ENCODE results near the gene CNOT8. TPM values are rescaled to one million over a fixed set of nuclear protein-coding genes. Genes with fewer than 3 reads are reported as not detected.
A peak's percentile ranks its signal among the peaks of the same experiment; 100 is the strongest.

Gene CNOT8
- total RNA-seq, 1 donor from 2014 or later, result 53.1 TPM

DNA sequence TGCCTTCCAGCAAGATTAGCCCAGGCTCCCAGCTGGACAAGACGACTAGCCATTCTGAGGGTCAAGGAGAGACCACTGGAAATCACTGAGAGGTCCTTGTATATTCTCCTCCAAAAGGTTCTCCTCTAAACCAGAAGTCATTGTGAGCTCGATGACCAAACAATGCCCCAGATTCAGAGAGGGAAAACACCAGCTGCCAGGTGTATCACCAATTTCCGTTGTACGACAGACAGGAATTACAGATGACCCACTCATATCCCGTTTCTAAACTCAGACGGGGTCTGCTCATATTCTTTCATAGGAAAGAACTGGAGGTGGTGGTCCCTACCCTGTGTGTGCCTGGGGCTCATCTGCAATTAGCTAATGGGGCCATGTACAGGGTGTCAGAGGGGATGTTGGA is 22.2 kb upstream of the CNOT8 start:
- TF ChIP-seq, protein P1, sequence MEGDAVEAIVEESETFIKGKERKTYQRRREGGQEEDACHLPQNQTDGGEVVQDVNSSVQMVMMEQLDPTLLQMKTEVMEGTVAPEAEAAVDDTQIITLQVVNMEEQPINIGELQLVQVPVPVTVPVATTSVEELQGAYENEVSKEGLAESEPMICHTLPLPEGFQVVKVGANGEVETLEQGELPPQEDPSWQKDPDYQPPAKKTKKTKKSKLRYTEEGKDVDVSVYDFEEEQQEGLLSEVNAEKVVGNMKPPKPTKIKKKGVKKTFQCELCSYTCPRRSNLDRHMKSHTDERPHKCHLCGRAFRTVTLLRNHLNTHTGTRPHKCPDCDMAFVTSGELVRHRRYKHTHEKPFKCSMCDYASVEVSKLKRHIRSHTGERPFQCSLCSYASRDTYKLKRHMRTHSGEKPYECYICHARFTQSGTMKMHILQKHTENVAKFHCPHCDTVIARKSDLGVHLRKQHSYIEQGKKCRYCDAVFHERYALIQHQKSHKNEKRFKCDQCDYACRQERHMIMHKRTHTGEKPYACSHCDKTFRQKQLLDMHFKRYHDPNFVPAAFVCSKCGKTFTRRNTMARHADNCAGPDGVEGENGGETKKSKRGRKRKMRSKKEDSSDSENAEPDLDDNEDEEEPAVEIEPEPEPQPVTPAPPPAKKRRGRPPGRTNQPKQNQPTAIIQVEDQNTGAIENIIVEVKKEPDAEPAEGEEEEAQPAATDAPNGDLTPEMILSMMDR (conservative IDR thresholded peaks at IDR 0.05), result no peak
- no peaks in the 10 kb centered on the region for H3K9me3 Mint-ChIP-seq
- H3K4me3 Mint-ChIP-seq, result no peak overlapping the region
- H3K4me1 Mint-ChIP-seq, result peaks cover 6% of the 10 kb centered on the region
- no peaks in the 10 kb centered on the region for H3K27me3 Mint-ChIP-seq (ENCODE audit: low read depth)
- H3K36me3 Mint-ChIP-seq (ENCODE audit: low read depth), result no peaks in the 10 kb centered on the region
- H3K27ac Mint-ChIP-seq (ENCODE audit: unreplicated experiment), result no peak overlapping the region
- no peak for DNase-seq (ENCODE audit: low read depth, low spot score)

DNA sequence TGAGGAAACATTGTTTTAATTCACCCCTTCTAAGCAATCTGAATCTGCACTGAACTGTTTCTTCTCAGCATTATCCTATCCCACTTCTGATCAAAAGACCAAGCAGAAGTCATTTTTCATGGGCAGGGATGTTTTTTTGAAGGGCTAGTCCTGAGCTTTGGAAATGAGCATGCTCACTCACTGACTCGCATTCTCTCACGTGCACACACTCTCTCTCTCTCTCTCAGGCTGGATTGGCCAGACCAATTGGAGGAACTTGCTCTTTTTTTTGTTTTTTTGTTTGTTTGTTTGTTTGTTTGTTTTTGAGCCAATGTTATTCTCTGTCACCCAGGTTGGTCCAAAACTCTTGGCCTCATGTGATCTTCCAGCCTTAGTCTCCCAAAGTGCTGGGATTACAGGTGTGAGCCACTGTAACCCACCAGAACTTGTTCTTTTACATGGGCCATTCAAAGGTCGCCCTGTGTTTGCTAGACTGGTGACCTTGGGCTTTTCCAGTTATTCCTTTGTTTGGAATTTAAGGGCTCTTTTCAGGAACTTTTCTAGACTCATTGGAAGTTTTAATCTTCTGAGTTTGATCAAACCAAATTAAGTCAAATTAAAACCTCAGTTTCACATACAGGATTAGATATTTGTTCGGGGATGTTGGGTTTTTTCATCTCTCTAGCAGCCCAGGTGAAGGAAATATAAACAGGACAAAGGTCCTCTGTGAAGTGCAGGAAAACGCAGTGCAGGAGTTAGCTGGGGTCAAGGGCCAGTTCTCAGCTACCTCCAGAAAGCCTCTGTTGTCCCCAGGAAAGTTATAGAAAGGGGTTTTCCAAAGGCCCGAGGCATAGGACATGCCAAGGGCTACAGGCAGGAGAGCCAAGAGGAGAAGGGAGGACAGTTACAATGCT is 21.2 kb upstream of the CNOT8 start:
- Mint-ChIP-seq H3K27me3 (ENCODE audit: low read depth) (no peaks in the 10 kb centered on the region), H3K27ac (ENCODE audit: unreplicated experiment) (no peak overlapping the region), H3K9me3 (no peaks in the 10 kb centered on the region)

DNA sequence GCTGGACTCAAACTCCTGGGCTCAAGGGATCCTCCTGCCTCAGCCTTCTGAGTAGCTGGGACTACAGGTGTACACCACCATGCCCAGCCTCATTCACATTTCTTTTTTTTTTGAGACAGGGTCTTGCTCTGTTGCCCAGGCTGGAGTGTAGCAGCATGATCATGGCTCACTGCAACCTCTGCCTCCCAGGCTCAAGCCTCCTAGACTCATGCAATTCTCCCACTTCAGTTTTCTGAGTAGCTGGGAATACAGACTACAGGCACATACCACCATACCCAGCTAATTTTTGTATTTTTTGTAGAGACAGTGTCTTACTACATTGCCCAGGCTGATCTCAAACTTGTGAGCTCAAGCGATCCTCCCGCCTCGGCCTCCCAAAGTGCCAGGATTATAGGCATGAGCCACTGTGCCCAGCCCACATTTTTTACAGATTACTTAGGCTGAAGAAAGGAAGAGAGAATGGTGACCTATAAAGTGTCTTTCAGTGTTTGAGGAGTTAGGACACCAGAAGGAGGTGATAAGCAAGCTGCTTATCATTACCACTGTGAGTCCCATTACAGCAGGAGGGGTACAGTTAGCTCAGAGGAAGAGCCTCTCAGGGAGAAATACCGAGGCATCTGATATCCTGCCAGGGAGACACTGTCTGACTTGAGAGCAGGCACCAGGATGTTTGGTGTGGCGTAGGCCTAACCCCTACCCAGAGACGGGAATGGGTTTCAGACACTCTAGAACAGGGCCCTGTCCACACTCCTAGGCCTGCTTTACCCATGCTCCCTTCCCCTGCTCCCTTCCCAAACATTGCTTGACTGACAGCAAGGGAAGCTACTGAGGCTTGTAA is 17.8 kb upstream of the CNOT8 start:
- Mint-ChIP-seq H3K4me3 (no peak overlapping the region), H3K36me3 (ENCODE audit: low read depth) (no peaks in the 10 kb centered on the region), H3K27ac (ENCODE audit: unreplicated experiment) (peak overlapping the region; percentile 62), H3K4me1 (peaks cover 6% of the 10 kb centered on the region), H3K27me3 (ENCODE audit: low read depth) (no peaks in the 10 kb centered on the region), H3K9me3 (no peaks in the 10 kb centered on the region)
- TF ChIP-seq, protein P1 (conservative IDR thresholded peaks at IDR 0.05), result no peak
- DNase-seq (ENCODE audit: low read depth, low spot score), result no peak

More for the DNA sequence above, 21.2 kb upstream of the CNOT8 start:
- TF ChIP-seq, protein P1 (conservative IDR thresholded peaks at IDR 0.05), result no peak
- DNase-seq (ENCODE audit: low read depth, low spot score), result no peak
- Mint-ChIP-seq H3K4me1 (peaks cover 6% of the 10 kb centered on the region), H3K36me3 (ENCODE audit: low read depth) (no peaks in the 10 kb centered on the region), H3K4me3 (no peak overlapping the region)

DNA sequence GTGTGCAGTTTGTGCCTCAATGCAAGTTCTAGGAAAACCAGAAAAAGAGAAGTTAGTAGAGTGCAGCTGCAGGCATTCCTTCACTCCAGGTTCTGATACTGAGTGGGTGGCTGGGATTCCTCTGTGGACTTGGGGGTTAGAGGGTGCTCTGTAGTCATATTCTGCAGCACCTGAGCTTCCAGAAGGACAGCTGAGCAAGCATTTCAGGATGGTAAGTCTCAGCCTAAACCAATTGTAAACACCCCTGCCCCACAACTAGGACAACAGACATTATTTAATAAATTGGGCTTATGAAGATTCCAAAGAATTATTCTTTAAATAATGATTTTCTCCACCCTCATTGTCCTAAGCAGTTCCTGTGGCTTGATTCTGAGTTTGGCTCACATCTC is 17.2 kb upstream of the CNOT8 start:
- H3K27me3 Mint-ChIP-seq (ENCODE audit: low read depth), result no peaks in the 10 kb centered on the region
- DNase-seq (ENCODE audit: low read depth, low spot score), result no peak
- H3K4me3 Mint-ChIP-seq, result no peak overlapping the region
- H3K4me1 Mint-ChIP-seq, result peaks cover 6% of the 10 kb centered on the region
- H3K27ac Mint-ChIP-seq (ENCODE audit: unreplicated experiment), result peak overlapping the region; percentile 62
- H3K36me3 Mint-ChIP-seq (ENCODE audit: low read depth), result no peaks in the 10 kb centered on the region
- TF ChIP-seq, protein P1 (conservative IDR thresholded peaks at IDR 0.05), result no peak
- no peaks in the 10 kb centered on the region for H3K9me3 Mint-ChIP-seq

DNA sequence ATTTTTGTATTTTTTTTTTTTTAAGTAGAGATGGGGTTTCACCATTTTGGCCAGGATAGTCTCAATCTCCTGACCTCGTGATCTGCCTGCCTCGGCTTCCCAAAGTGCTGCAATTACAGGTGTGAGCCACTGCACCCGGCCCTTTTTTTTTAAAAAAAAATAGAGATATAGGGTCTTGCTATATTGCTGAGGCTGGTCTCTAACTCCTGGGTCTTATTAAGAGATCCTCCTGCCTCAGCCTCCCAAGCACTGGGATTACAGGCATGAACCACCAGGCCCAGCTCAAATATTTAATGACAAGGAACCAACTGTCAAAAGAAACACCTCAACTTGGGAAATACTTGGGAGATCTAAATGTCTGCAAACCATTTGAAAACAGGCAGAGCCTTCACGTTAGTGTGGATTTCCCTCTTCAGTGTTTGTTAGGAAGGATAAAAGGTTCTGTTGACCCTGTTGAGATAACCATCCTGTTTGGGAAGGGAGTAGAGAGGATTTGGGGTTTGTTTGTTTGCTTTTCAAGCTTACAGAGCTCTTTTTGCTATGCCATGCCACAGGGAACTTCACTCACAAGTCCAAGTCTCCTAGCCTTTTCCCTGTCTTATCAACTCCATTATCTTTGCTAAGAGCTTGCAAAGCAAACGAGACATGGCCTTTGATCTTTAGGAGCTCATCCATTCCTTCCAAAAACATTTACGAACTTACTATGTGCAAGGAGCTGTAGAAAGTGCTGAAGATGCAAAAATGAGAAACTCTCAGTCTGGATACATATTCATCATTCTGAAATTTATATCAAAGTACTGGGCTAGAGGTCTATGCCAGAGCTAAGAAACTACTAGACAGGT is 15.5 kb upstream of the CNOT8 start:
- H3K4me3 Mint-ChIP-seq, result no peak overlapping the region
- no peak for DNase-seq (ENCODE audit: low read depth, low spot score)
- no peaks in the 10 kb centered on the region for H3K36me3 Mint-ChIP-seq (ENCODE audit: low read depth)
- H3K9me3 Mint-ChIP-seq, result no peaks in the 10 kb centered on the region
- H3K4me1 Mint-ChIP-seq, result no peaks in the 10 kb centered on the region
- TF ChIP-seq, protein P1 (conservative IDR thresholded peaks at IDR 0.05), result no peak
- no peaks in the 10 kb centered on the region for H3K27me3 Mint-ChIP-seq (ENCODE audit: low read depth)
- H3K27ac Mint-ChIP-seq (ENCODE audit: unreplicated experiment), result no peak overlapping the region
